ENCODE data around the gene BARX2. TPM values are rescaled to one million over a fixed set of nuclear protein-coding genes. Genes with fewer than 3 reads are reported as not detected.

Gene BARX2
- total RNA-seq, 4 donors from 2014 or later: 0.83 TPM; not detected in 3

DNA sequence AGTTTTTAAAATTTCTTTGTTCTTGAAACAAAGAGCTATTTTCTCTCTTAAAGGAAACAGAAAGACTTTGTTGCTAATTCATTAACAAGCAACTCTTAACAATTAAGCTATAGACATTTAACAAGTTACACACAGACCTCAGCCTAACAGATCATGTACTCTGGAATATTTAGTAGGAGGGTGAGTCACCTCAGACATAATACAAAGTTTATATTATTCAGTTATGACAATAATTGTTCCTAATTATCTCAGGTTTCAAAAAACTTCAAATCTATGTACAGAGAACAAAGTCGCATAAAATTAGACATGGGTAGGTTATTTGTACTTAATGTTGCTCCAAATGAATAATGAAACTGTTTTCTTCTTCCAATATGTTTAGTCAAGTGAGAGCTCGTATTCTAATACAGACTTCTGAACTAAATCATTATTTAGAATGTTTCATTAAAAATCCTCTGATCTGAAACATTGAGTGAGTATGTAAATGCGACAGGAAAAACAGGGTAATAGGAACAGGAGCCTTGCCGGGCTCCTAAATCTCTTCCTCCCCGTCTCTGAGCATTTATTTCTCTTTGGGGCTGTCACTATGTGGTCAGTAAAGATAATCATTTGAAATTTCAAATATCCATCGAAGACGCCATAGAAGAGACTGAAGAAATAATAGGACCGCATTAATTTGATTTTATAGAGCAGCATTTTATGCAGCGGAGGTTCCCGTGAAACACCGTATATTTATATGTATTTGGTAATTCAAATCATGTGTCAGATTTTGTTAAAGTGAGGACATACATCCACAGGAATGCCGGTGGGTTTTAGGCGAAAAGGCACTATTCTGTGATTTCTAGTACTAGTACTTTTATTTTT is 8.7 kb upstream of the BARX2 start:
- H3K27me3 ChIP-seq: peaks cover 0 to 27% of the 10 kb centered on the region in 2 donors
- intact Hi-C loops (cut with DNase I; ENCODE audit: low total_unique reads): no loop called here
- TF ChIP-seq, protein P1, sequence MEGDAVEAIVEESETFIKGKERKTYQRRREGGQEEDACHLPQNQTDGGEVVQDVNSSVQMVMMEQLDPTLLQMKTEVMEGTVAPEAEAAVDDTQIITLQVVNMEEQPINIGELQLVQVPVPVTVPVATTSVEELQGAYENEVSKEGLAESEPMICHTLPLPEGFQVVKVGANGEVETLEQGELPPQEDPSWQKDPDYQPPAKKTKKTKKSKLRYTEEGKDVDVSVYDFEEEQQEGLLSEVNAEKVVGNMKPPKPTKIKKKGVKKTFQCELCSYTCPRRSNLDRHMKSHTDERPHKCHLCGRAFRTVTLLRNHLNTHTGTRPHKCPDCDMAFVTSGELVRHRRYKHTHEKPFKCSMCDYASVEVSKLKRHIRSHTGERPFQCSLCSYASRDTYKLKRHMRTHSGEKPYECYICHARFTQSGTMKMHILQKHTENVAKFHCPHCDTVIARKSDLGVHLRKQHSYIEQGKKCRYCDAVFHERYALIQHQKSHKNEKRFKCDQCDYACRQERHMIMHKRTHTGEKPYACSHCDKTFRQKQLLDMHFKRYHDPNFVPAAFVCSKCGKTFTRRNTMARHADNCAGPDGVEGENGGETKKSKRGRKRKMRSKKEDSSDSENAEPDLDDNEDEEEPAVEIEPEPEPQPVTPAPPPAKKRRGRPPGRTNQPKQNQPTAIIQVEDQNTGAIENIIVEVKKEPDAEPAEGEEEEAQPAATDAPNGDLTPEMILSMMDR (IDR thresholded peaks at IDR 0.05): no peak
- TF ChIP-seq POLR2A (IDR thresholded peaks at IDR 0.05): no peak

GRCh38 chr11:129368889-129369672 is 6.6 kb upstream of the BARX2 start:
- Histone ChIP-seq H3K9me3 (no peaks in the 10 kb centered on the region), H3K36me3 (no peaks in the 10 kb centered on the region), H3K4me3 (no peak overlapping the region), H3K4me1 (peaks cover 0 to 4% of the 10 kb centered on the region in 2 donors), H3K27me3 (peaks cover 0 to 31% of the 10 kb centered on the region in 2 donors), H3K27ac (no peak overlapping the region)
- TF ChIP-seq POLR2A (IDR thresholded peaks at IDR 0.05): no peak
- TF ChIP-seq, protein P1 (IDR thresholded peaks at IDR 0.05): no peak
- DNase-seq: no peak
- intact Hi-C loops (cut with DNase I; ENCODE audit: low total_unique reads): no loop called here

More for the DNA sequence above, 8.7 kb upstream of the BARX2 start:
- no peak for DNase-seq
- Histone ChIP-seq H3K4me1 (no peaks in the 10 kb centered on the region), H3K36me3 (no peaks in the 10 kb centered on the region), H3K4me3 (no peak overlapping the region), H3K27ac (no peak overlapping the region), H3K9me3 (no peaks in the 10 kb centered on the region)

- no peaks in the 10 kb centered on the region for H3K36me3 ChIP-seq
- H3K9me3 ChIP-seq: no peaks in the 10 kb centered on the region
- peaks cover 0 to 10% of the 10 kb centered on the region in 2 donors for H3K4me1 ChIP-seq
- no peak for DNase-seq
- peaks cover 0 to 41% of the 10 kb centered on the region in 2 donors for H3K27me3 ChIP-seq
- intact Hi-C loops (cut with DNase I; ENCODE audit: low total_unique reads): no loop called here
- H3K27ac ChIP-seq: no peak overlapping the region
- H3K4me3 ChIP-seq: no peak overlapping the region
- TF ChIP-seq POLR2A (IDR thresholded peaks at IDR 0.05): no peak
- TF ChIP-seq, protein P1 (IDR thresholded peaks at IDR 0.05): no peak
Observed at GRCh38 chr11:129370715-129371114, 4.9 kb upstream of the BARX2 start.

- Histone ChIP-seq H3K36me3 (no peaks in the 10 kb centered on the region), H3K4me1 (peaks cover 0 to 14% of the 10 kb centered on the region in 2 donors), H3K4me3 (peak overlapping the region in 1 of 2 donors; percentile 14), H3K9me3 (no peaks in the 10 kb centered on the region), H3K27ac (no peak overlapping the region), H3K27me3 (peaks cover 0 to 50% of the 10 kb centered on the region in 2 donors)
- TF ChIP-seq POLR2A (IDR thresholded peaks at IDR 0.05): no peak
- TF ChIP-seq, protein P1 (IDR thresholded peaks at IDR 0.05): no peak
- no peak for DNase-seq
- intact Hi-C loops (cut with DNase I; ENCODE audit: low total_unique reads): no loop called here
Observed at GRCh38 chr11:129372609-129373488, 2.8 kb upstream of the BARX2 start.

All from uterus (tissue), 4 donors.